Activated effector memory CD4-positive, alpha-beta T cell treated with anti-CD3 and anti-CD28 coated beads, Interleukin-2, amount 50 U/mL, for 16 hours (primary cell): ENCODE data around the gene ZNF358.

Experiments
- DNase-seq: peaks from one replicate; pipeline ENCODE4 v3.0.0-alpha.2; 2020

The ZNF358 gene

DNA sequence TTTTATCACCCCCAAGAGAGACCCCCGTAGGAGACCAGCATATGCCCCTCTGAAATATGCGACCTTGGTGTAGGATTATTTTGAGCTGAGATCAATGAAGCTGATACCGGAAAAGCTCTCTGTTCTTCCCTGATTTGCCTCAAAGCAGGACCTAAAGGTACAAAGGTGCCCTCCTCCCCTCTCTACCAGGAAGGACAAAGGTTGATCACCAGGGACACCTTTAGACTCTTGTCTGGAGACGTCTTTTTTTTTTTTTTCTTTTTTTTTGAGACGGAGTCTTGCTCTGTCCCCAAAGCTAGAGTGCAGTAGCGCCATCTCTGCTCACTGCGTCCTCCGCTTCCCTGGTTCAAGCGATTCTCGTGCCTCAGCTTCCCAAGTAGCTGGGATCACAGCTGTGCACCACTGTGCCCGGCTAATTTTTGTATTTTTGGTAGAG, 26.3 kb upstream of the ZNF358 start:
- no peak for DNase-seq

DNA sequence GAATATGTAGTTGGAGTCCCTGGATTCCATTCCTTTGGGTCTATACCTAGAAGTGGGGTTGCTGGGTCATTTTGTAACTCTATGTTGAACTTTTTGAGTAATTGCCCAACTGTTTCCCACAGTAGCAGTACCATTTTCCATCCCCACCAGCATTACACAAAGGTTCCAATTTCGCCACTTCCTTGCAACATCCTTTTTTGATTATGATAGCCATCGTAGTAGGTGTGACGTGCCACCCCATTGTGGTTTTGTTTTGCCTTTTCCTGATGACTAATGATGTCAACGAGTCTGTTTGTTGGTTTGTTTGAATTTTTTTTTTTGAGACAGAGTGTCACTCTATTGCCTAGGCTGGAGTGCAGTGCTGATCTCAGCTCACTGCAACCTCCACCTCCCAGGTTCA, 23.8 kb upstream of the ZNF358 start:
- no peak for DNase-seq

DNA sequence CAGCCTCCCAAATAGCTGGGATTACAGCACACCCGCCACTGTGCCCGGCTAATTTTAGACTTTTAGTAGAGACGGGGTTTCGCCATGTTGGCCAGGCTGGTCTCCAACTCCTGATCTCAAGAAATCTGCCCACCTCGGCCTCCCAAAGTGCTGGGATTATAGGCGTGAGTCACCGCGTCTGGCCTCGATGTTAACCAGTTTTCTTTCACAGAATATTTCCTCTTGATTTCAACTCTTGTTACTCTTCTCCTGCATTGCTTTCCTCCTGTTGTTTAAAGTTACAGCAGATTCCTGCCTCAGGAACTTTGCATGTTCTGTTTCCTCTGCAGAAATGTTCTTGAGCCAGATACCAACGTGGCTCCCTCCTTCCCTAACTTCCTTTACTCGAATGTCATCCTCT, 23.3 kb upstream of the ZNF358 start:
- no peak for DNase-seq

DNA sequence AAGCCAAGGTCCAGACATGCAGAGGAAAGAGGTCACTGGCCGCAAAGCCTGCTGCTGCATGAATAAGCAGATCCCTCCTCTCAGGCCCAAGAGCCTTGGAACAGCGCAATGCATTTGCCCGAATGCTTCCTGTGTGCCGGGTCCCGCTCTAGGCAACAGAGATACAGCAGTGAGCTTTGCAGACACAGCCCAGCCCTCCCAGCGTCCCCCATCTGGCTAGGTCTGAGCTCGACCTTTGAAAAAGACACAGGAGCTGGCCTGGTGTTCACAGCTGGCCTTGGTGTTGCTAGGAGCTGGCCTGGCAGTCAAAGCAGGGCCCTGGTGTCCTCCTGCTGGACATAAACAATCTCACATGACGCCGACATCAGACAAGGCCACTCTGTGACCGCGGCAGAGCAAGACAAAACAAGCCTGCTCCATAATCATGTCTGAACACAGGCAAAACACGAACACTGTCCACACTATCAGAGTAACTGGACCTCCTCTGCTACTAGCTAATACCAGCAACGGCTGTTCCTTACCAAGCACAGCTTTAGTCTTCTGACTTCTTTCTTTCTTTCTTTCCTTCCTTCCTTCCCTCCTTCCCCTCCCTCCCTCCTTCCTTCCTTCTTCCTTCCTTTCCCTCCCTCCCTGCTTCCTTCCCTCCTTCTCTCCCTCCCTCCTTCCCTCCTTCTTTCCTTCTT, 21.3 kb upstream of the ZNF358 start:
- DNase-seq = no peak

DNA sequence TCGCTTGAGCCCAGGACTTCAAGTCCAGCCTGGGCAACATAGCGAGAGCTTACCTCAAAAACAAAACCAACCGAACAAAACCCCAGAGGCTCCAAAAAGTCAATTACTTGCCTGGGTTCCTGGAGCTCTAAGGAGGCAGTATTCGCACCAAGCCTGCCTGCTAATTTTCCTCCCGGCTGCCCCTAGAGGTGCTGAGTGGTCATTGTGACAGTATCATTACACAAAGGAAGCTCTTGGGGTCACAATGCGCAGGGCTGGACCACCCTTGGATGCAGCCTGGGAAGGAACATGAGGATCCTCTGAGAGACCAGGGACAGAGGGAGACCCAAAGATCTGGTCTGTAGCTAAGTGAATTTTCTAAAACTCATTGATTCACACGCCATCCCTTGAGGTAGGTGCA, 18.6 kb upstream of the ZNF358 start:
- DNase-seq = no peak

DNA sequence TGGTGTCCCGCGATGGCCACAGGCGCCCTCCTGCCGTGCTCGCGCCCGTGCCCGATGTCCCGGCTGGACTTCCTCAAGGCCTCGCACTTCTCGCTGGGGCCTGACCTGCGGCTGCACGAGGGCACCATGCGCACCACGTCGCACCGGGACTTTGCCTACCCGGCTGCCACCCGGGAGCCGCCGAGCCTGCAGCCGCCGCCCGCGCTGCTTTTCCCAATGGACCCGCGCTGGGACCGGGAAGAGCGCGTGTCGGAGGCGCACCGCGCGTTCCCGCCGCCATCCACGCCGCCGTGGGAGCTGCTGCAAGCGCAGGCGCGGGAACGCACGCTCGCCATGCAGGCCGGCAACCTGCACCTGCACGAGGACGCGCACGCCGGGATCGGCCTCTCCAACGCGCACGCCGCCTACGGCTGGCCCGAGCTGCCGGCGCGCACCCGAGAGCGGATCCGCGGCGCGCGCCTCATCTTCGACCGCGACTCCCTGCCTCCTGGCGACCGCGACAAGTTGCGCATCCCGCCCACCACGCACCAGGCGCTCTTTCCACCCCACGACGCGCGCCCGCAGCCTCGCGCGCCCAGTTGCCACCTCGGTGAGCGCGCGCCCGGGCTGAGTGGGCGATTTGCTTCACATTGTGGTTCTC, 15.0 kb upstream of the ZNF358 start:
- peak; percentile 76 for DNase-seq

DNA sequence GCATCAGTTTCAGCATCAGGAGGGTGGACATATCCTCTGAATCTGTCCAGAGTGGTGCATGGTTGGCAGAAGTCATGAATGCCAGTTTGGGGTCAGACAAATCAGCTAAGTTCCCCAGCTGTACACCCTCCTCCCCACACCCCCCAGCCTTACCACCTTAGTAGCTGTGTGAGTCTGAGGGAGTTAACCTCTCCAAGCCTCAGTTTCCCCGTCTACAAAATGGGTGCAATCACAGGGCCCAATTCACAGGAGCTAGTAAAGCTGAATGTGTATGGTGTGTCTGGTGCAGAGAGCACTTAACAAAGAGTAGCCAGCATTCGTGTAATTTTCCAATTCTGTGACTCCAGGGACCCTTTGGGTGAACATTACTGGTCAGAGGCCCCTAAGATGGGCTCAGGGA, 13.4 kb upstream of the ZNF358 start:
- DNase-seq = no peak

DNA sequence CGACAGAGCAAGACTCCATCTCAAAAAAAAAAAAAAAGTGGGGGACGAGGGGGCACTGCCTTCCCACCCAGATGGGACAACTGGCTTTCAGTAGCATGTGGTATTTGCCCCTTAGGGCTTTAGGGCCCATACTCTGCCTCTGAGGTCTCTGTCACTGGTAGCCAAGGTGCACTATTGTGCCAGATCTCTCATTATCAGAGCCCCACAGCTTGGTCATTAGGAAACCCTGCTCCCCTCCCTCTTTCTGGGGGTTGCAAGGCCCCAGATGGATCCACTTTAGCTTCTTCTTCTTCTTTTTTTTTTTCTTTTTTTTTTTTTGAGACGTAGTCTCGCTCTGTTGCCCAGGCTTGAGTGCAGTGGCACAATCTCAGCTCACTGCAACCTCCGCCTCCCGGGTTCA, 11.2 kb upstream of the ZNF358 start:
- no peak for DNase-seq

DNA sequence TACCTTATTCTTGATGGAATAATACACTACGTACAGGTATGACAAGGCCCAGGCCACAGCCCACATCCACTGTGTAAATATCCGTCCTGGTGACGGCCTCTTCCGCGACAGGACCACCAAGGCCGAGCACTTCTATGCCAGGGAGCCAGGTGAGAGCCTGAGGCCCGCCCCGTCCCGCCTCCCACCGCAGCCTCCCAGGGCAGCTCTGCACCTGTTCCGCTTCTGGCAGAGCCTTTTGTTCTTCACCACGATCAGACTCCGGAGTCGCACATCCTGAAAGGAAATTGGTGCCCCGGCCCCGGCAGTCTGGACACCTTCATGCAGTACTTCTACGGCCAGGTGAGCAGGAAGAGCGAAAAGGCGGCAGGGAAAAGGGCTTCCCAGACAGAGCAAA, 10.6 kb upstream of the ZNF358 start:
- DNase-seq = no peak

DNA sequence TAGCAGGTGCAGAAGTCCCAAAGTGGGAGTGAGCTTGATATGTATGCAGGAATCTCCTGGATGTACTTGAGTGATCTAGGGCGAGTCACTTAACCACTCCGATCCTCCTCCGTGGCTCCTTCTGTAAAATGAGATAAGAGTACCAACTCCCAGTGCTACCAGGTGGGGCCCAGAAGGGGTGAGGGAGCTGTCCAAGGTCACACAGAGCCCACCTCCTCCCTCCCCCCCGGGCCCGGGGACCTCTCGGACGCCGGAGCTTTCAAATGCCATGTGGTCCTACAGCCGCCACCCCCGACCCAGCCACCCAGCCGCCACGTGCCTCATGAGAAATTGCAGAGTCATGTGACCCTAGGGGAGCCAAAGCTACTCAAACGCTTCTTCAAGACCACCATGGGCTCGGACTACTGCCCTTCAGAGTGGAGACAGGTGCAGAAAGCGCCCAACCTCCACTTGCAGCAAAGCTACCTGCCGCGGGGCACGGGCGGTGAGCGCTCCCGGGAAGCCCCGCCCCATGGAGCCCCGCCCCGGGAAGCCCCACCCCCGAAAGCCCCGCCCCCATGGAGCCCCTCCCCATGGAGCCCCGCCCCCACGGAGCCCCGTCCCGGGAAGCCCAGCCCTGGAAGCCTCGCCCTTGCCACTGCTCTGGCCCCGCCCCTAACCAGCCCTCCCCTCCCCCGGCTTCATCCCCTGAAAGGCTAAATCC, 10.1 kb upstream of the ZNF358 start:
- no peak for DNase-seq

DNA sequence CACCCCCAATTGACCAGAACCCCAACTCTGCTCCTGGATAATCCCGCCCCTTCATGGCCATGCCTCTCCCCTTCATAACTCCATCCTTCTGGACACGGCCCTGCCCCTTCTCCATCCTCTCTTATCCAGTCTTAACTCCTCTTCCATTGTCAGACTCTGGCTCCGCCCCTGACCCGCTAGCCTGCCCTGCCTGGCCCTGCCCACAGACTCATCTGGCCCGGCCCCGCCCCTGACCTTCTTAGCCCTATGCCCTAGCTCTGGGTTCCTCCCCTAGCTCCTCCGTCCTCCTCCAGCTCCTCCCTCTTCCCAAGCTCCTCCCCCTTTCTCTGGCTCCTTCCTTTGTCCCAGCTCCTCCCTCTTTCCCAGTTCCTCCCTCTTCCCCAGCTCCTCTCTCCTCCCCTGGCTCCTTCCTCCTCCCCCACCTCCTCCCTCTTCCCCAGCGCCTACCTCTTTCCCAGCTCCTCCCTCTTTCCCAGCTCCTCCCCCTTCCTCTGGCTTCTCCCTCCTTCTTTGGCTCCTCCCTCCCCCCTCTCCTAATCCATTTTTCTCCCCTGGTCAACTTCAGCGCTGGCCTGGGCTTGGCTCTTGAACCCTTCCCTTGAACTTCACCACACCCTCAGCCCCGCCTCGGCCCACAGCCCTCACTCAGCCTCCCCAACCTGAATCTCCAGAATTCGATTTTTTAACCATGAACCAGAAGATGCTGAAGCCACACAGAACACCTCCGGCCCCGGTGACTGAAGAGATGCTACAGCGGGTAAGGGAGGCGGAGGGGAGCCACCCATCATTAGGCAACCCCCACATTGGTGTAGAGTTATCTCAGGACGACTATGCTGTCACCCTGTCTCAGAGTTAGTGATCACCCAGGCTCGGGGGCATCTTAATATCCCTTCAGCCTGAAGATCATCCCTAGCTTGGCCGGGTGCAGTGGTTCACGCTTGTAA, 9.2 kb upstream of the ZNF358 start:
- DNase-seq = peak; percentile 77

DNA sequence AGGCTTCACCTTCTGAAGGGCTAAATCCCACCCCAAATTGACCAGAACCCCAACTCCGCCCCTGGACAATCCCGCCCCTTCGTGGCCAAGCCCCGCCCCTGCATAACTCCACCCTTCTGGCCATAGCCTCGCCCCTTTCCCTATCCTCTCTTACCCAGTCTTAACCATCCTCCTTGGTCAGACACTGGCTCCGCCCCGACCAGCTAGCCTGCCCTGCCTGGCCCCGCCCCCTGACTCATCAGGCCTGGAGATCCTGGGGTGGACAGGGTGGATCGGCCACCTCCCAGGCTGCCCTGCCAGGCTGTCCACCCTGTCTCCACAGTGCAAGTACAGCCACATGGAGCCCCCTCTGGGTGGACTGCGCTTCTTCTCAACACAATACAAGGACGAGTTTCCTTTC, 8.0 kb upstream of the ZNF358 start:
- no peak for DNase-seq

DNA sequence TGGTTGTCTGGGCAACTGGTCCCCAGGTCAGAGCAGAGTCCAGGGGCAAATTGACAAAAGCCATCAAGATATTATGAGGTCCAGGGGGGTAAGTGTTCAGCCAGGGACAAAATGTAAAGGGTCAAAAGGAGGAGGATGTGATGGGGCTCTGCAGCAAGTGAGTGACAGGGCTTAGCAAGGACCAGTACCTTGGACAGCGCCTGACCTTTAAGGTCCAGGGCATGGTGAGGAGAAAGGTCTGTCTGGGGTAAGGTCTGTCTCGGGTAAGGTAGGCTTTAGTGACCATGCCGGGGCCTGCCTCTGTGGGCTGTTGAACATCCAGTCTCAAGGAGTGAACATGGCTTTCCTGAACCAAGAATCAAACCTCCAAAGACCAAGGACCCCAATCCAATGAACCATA, 6.3 kb upstream of the ZNF358 start:
- DNase-seq = no peak

DNA sequence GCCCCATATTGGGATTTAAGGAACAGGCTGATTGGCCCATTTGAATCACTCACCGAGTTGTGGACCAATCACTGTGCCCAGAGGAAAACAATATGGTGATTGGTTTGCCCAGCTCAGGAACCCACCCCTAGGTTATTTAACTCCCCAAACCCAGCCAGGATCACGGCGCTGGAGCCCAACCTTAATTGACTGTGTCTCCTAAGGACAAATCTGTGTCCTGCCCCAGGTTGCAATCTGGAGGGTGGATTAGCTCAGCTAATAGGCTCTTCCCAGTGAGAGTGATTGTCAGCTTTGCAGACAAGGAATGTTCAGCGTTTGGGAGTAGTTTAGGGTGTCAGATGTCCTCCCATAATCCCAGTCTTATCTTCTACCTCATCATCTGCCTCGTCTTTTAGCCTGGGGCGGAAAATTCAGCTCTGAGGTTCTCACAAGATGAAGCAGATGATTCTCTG, 3.5 kb upstream of the ZNF358 start:
- no peak for DNase-seq

DNA sequence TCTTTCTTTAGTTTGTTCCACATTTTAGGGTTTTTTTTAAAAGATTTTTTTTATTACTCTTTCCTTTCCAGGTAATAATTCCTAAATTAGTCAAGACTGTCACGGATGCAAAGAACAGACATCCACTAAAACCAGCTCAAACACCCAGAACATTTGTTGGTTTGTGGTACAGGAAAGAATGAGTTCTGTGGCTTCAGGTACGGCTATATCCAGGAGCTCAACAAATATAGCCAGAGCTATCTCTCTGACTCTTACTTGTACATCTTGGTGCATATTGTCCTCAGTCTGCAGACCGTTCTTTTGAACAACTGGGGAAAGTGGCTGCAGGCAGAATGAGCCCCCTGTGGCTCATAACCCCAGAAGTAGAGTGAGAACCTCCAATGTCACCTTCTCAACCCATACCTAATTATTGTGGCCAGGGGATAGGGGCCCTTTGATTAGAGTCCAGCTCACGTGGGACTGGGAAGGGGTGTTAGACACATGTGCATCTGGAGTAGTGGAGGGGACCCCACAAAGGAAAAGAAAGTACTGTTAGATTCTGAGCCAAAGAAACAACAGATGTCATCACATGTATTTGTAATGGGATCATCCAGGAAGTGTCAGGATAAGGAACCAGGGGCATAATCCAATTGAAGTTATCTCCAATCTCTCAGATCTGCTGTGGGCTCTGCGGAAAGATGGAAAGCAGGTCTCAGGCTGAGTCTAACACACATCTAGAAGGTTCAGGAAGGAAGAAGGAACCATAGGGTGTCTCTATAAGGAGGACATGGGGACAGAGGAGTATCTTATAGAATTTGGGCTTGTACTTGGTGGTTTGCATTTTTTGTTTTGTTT, 1.9 kb upstream of the ZNF358 start:
- DNase-seq = no peak

DNA sequence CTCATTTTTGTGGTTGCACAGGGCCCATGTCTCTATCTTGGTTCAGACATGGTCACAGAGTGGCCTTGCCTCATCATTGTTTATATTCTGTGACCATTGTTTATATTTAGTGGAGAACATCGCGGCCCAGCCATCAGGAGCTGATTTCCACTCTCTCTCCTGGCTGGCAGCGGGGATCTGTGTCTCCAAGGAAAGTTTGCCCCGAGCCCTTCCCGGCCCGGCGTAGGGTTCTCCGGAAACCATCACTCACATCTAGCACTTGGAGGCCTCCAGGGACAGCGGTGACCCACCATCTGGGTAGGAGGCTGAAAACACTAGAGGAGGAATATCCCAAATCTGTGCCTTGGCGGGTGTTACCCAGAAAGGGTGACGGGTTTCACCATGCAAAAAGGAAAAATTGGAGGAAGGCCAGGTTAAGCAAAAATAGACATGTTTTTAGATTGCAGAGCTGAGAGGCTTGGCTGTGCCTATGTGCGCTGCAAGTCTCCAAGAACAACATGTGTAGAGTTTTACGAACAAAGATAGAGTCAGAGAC, 726 bp upstream of the ZNF358 start:
- no peak for DNase-seq

DNA sequence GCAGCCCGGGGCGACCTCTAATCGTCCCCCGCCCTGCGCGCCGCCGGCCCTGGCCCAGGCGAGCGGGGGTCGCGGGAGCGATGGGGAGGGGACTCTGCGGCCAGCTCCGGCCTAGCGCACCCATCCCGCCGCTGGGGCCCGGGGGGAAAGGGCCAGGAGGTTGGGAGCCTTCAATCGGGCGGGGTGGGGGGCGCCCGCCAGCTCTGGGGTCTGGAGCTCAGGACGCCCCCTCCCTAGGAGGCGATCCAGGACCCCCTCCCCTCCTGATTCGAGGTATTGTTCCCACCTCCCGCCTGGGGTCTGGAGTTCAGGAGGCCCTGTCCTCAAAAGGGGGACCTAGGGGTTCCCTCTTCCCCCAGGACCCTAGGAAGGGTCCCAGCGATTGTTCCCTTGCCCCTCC, 430 bp downstream of the ZNF358 start:
- DNase-seq = no peak

DNA sequence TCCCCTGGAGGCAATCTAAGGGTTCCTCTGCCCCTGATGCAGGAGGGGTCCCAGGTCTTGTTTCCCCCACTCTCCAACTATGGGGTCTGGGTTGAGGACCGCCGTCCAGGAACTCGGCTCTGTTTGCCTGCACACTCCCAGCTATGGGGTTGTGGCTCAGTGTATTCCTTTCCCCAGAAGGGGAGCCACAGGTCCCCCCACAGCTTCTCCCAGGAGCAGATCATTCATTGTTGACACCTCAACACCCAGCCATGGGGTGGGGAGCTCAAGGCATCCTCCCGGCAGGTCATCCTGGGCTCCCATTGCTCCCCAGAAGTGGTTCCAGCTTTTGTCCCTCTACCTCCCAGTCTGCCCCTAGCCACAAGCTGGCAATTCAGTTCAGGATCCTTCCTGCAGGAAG, 975 bp downstream of the ZNF358 start:
- DNase-seq = no peak

DNA sequence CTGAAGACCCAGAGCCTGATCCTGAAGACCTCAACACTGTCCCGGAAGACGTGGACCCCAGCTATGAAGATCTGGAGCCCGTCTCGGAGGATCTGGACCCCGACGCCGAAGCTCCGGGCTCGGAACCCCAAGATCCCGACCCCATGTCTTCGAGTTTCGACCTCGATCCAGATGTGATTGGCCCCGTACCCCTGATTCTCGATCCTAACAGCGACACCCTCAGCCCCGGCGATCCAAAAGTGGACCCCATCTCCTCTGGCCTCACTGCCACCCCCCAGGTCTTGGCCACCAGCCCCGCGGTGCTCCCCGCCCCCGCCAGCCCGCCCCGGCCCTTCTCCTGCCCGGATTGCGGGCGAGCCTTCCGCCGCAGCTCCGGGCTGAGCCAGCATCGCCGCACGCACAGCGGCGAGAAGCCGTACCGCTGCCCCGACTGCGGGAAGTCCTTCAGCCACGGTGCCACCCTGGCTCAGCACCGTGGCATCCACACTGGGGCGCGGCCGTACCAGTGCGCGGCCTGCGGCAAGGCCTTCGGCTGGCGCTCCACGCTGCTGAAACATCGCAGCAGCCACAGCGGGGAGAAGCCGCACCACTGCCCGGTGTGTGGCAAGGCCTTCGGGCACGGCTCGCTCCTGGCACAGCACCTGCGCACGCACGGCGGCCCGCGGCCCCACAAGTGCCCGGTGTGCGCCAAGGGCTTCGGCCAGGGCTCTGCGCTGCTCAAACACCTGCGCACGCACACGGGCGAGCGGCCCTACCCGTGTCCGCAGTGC, 3.6 kb downstream of the ZNF358 start:
- no peak for DNase-seq

DNA sequence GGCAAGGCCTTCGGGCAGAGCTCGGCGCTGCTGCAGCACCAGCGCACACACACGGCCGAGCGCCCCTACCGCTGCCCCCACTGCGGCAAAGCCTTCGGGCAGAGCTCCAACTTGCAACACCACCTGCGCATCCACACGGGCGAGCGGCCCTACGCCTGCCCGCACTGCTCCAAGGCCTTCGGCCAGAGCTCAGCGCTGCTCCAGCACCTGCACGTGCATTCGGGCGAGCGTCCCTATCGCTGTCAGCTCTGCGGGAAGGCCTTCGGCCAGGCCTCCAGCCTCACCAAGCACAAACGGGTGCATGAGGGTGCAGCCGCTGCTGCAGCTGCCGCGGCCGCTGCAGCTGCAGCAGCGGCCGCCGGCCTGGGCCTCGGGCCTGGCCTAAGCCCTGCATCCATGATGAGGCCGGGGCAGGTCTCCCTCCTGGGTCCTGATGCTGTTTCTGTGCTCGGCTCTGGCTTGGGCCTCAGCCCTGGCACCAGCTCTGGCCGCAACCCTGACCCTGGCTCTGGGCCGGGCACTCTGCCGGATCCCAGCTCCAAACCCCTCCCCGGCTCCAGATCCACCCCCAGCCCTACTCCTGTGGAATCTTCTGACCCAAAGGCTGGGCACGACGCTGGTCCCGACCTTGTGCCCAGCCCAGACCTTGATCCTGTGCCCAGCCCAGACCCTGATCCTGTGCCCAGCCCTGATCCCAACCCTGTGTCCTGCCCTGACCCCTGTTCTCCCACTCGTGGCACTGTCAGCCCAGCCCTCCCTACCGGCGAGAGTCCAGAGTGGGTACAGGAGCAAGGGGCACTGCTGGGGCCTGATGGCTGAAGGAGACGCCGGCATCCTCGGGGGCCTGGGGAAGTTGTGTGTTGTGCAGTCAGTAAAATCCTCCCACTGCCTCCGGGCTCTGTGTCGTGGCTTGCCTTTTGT, 4.5 kb downstream of the ZNF358 start:
- no peak for DNase-seq
